HEK293 (cell line): ENCODE data around the gene REEP6.

Source experiments
- CTCF ChIP-seq: fragments of 450-650 bp; formaldehyde crosslinking; IDR thresholded peaks from 2 replicates; pipeline ENCODE4 v1.5.1; 2016; ENCODE audit warnings: missing biosample characterization, missing genetic modification characterization
- YY1 ChIP-seq: fragments of 450-650 bp; formaldehyde crosslinking; IDR thresholded peaks from 2 replicates; pipeline ENCODE4 v1.5.1; 2018; ENCODE audit warnings: missing biosample characterization, missing genetic modification characterization
- ZBTB20 ChIP-seq: fragments of 450-650 bp; formaldehyde crosslinking; IDR thresholded peaks from 2 replicates; pipeline ENCODE4 v1.5.1; 2016; ENCODE audit warnings: missing biosample characterization, missing genetic modification characterization
- ZNF48 ChIP-seq: fragments of 450-650 bp; formaldehyde crosslinking; IDR thresholded peaks from 2 replicates; pipeline ENCODE4 v1.5.1; 2016; ENCODE audit warnings: missing biosample characterization, missing genetic modification characterization
- ZNF555 ChIP-seq: fragments of 450-650 bp; formaldehyde crosslinking; conservative IDR thresholded peaks from 2 replicates; pipeline ENCODE4 v1.5.1; 2017; ENCODE audit warnings: missing biosample characterization, mild to moderate bottlenecking, missing genetic modification characterization, inconsistent platforms

- no peak for TF ChIP-seq CTCF (tag by site-specific recombination)
- no peak for TF ChIP-seq YY1 (tag by site-specific recombination)
- TF ChIP-seq ZBTB20 (tag by site-specific recombination) = no peak
- TF ChIP-seq ZNF555 (tag by site-specific recombination) = no peak
- no peak for TF ChIP-seq ZNF48 (tag by site-specific recombination)
These were observed 33.8 kb upstream of the REEP6 start for GRCh38 chr19:1457031-1457739.
